ENCODE results near the gene AHCTF1. TPM values are rescaled to one million over a fixed set of nuclear protein-coding genes. Genes with fewer than 3 reads are reported as not detected.
"Not testable (repeated sequence)": the region's sequence is repeated elsewhere in the genome, so short reads cannot be mapped to it uniquely, and the experiment has no call there.

Gene AHCTF1
- total RNA-seq, 1 donor from 2014 or later, result 47.9 TPM

- not testable (repeated sequence) for H3K4me3 Mint-ChIP-seq
Measured at GRCh38 chr1:246813325-246813724, 118.4 kb downstream of the AHCTF1 start.

GRCh38 chr1:246811985-246812384 lies 119.8 kb downstream of the AHCTF1 start:
- no peak for DNase-seq
- no peak overlapping the region for H3K27ac Mint-ChIP-seq
- intact Hi-C loops (cut with micrococcal nuclease), result no loop called here
- no peak overlapping the region for H3K4me3 Mint-ChIP-seq
- H3K36me3 Mint-ChIP-seq (ENCODE audit: low read depth), result no peaks in the 10 kb centered on the region
- H3K4me1 Mint-ChIP-seq, result no peaks in the 10 kb centered on the region
- H3K27me3 Mint-ChIP-seq, result no peaks in the 10 kb centered on the region
- no peaks in the 10 kb centered on the region for H3K9me3 Mint-ChIP-seq

More at GRCh38 chr1:246813325-246813724, 118.4 kb downstream of the AHCTF1 start:
- DNase-seq; H3K27ac Mint-ChIP-seq; H3K9me3 Mint-ChIP-seq; H3K4me1 Mint-ChIP-seq; H3K27me3 Mint-ChIP-seq; intact Hi-C loops (cut with micrococcal nuclease); H3K36me3 Mint-ChIP-seq (ENCODE audit: low read depth): not testable (repeated sequence)

GRCh38 chr1:246809473-246809872 lies 122.3 kb downstream of the AHCTF1 start:
- no peak overlapping the region for H3K4me3 Mint-ChIP-seq

GRCh38 chr1:246805135-246805716 lies 126.5 kb downstream of the AHCTF1 start:
- Mint-ChIP-seq H3K36me3 (ENCODE audit: low read depth) (no peaks in the 10 kb centered on the region), H3K4me3 (no peak overlapping the region), H3K9me3 (no peaks in the 10 kb centered on the region), H3K4me1 (no peaks in the 10 kb centered on the region), H3K27me3 (no peaks in the 10 kb centered on the region), H3K27ac (no peak overlapping the region)
- no peak for DNase-seq
- intact Hi-C loops (cut with micrococcal nuclease), result no loop called here

More at GRCh38 chr1:246809473-246809872, 122.3 kb downstream of the AHCTF1 start:
- Mint-ChIP-seq H3K4me1 (no peaks in the 10 kb centered on the region), H3K9me3 (no peaks in the 10 kb centered on the region), H3K36me3 (ENCODE audit: low read depth) (no peaks in the 10 kb centered on the region), H3K27me3 (no peaks in the 10 kb centered on the region), H3K27ac (no peak overlapping the region)
- intact Hi-C loops (cut with micrococcal nuclease), result no loop called here
- no peak for DNase-seq

GRCh38 chr1:246803883-246804282 lies 127.9 kb downstream of the AHCTF1 start:
- H3K27me3 Mint-ChIP-seq, result no peaks in the 10 kb centered on the region
- intact Hi-C loops (cut with micrococcal nuclease), result no loop called here
- DNase-seq, result no peak

GRCh38 chr1:246803373-246803772 lies 128.4 kb downstream of the AHCTF1 start:
- no peak for DNase-seq
- intact Hi-C loops (cut with micrococcal nuclease), result no loop called here
- no peaks in the 10 kb centered on the region for H3K4me1 Mint-ChIP-seq
- H3K4me3 Mint-ChIP-seq, result no peak overlapping the region
- H3K27ac Mint-ChIP-seq, result no peak overlapping the region
- no peaks in the 10 kb centered on the region for H3K27me3 Mint-ChIP-seq
- H3K9me3 Mint-ChIP-seq, result no peaks in the 10 kb centered on the region
- no peaks in the 10 kb centered on the region for H3K36me3 Mint-ChIP-seq (ENCODE audit: low read depth)

More at GRCh38 chr1:246803883-246804282, 127.9 kb downstream of the AHCTF1 start:
- Mint-ChIP-seq H3K9me3 (no peaks in the 10 kb centered on the region), H3K36me3 (ENCODE audit: low read depth) (no peaks in the 10 kb centered on the region), H3K4me1 (no peaks in the 10 kb centered on the region), H3K4me3 (no peak overlapping the region), H3K27ac (no peak overlapping the region)

- Mint-ChIP-seq H3K27ac (no peak overlapping the region), H3K4me1 (no peaks in the 10 kb centered on the region), H3K36me3 (ENCODE audit: low read depth) (no peaks in the 10 kb centered on the region), H3K9me3 (no peaks in the 10 kb centered on the region), H3K4me3 (no peak overlapping the region), H3K27me3 (no peaks in the 10 kb centered on the region)
- intact Hi-C loops (cut with micrococcal nuclease), result no loop called here
- DNase-seq, result no peak
Measured at GRCh38 chr1:246801241-246802020, 130.3 kb downstream of the AHCTF1 start.

- DNase-seq, result no peak
- Mint-ChIP-seq H3K36me3 (ENCODE audit: low read depth) (no peaks in the 10 kb centered on the region), H3K4me1 (no peaks in the 10 kb centered on the region), H3K9me3 (no peaks in the 10 kb centered on the region), H3K27me3 (no peaks in the 10 kb centered on the region), H3K4me3 (no peak overlapping the region), H3K27ac (no peak overlapping the region)
- intact Hi-C loops (cut with micrococcal nuclease), result no loop called here
Measured at GRCh38 chr1:246800756-246801155, 131.0 kb downstream of the AHCTF1 start.

- DNase-seq, result no peak
Measured at GRCh38 chr1:246800356-246800755, 131.4 kb downstream of the AHCTF1 start.

GRCh38 chr1:246798606-246799496 lies 132.9 kb downstream of the AHCTF1 start:
- Mint-ChIP-seq H3K27ac (no peak overlapping the region), H3K4me1 (no peaks in the 10 kb centered on the region), H3K9me3 (no peaks in the 10 kb centered on the region), H3K36me3 (ENCODE audit: low read depth) (no peaks in the 10 kb centered on the region), H3K27me3 (no peaks in the 10 kb centered on the region), H3K4me3 (no peak overlapping the region)
- no peak for DNase-seq
- intact Hi-C loops (cut with micrococcal nuclease), result no loop called here

More at GRCh38 chr1:246800356-246800755, 131.4 kb downstream of the AHCTF1 start:
- Mint-ChIP-seq H3K36me3 (ENCODE audit: low read depth) (no peaks in the 10 kb centered on the region), H3K9me3 (no peaks in the 10 kb centered on the region), H3K27me3 (no peaks in the 10 kb centered on the region), H3K27ac (no peak overlapping the region), H3K4me1 (no peaks in the 10 kb centered on the region), H3K4me3 (no peak overlapping the region)
- intact Hi-C loops (cut with micrococcal nuclease), result no loop called here

GRCh38 chr1:246798107-246798506 lies 133.6 kb downstream of the AHCTF1 start:
- DNase-seq, result no peak
- Mint-ChIP-seq H3K27me3 (no peaks in the 10 kb centered on the region), H3K4me3 (no peak overlapping the region), H3K4me1 (no peaks in the 10 kb centered on the region), H3K27ac (no peak overlapping the region), H3K36me3 (ENCODE audit: low read depth) (no peaks in the 10 kb centered on the region), H3K9me3 (no peaks in the 10 kb centered on the region)
- intact Hi-C loops (cut with micrococcal nuclease), result no loop called here

- intact Hi-C loops (cut with micrococcal nuclease), result no loop called here
- DNase-seq, result no peak
- H3K4me3 Mint-ChIP-seq, result no peak overlapping the region
- no peaks in the 10 kb centered on the region for H3K4me1 Mint-ChIP-seq
- no peaks in the 10 kb centered on the region for H3K36me3 Mint-ChIP-seq (ENCODE audit: low read depth)
- no peaks in the 10 kb centered on the region for H3K27me3 Mint-ChIP-seq
- H3K9me3 Mint-ChIP-seq, result no peaks in the 10 kb centered on the region
- no peak overlapping the region for H3K27ac Mint-ChIP-seq
Measured at GRCh38 chr1:246797597-246797996, 134.2 kb downstream of the AHCTF1 start.

- no peak overlapping the region for H3K27ac Mint-ChIP-seq
- H3K27me3 Mint-ChIP-seq, result no peaks in the 10 kb centered on the region
- intact Hi-C loops (cut with micrococcal nuclease), result no loop called here
- H3K4me3 Mint-ChIP-seq, result no peak overlapping the region
- no peak for DNase-seq
- no peaks in the 10 kb centered on the region for H3K9me3 Mint-ChIP-seq
- no peaks in the 10 kb centered on the region for H3K36me3 Mint-ChIP-seq (ENCODE audit: low read depth)
- H3K4me1 Mint-ChIP-seq, result no peaks in the 10 kb centered on the region
Measured at GRCh38 chr1:246797157-246797556, 134.6 kb downstream of the AHCTF1 start.

Measured in activated CD4-positive, alpha-beta T cell treated with anti-CD3 and anti-CD28 coated beads, Interleukin-2, amount 10 ng/mL, durations not matched to agents 24 days and 14 days (primary cell).